Parathyroid adenoma (tissue), 2 donors: ENCODE measurements around the gene MESP2.
"Not testable (repeated sequence)": the region's sequence is repeated elsewhere in the genome, so short reads cannot be mapped to it uniquely, and the experiment has no call there.

Experiments used
- H2AFZ ChIP-seq: fragments of 300-600 bp; sonication (generic); one replicate; pipeline ENCODE4 v1.7.0; 2017; ENCODE audit warnings: antibody characterized with exemption, mild to moderate bottlenecking
- H3K27ac ChIP-seq: fragments of 300-600 bp; sonication (generic); one replicate; pipeline ENCODE4 v1.7.0; 2017
- H3K27me3 ChIP-seq: fragments of 300-600 bp; sonication (generic); one replicate; pipeline ENCODE4 v1.7.0; 2017; ENCODE audit warnings: low read length; ENCODE audit not compliant: control insufficient read depth, insufficient read depth
- H3K36me3 ChIP-seq: fragments of 300-600 bp; sonication (generic); one replicate; pipeline ENCODE4 v1.7.0; 2017; ENCODE audit warnings: low read length; ENCODE audit not compliant: control insufficient read depth, insufficient read depth
- H3K4me1 ChIP-seq: fragments of 300-600 bp; sonication (generic); one replicate; pipeline ENCODE4 v1.7.0; 2017; ENCODE audit warnings: control low read depth
- H3K4me2 ChIP-seq: fragments of 300-600 bp; sonication (generic); one replicate; pipeline ENCODE4 v1.7.0; 2017; ENCODE audit warnings: low read length
- H3K4me3 ChIP-seq: fragments of 300-600 bp; sonication (generic); one replicate; pipeline ENCODE4 v1.7.0; 2017; ENCODE audit warnings: low read depth, low read length
- H3K79me2 ChIP-seq: fragments of 300-600 bp; sonication (generic); one replicate; pipeline ENCODE4 v1.7.0; 2017; ENCODE audit warnings: control low read depth
- H3K9ac ChIP-seq: fragments of 300-600 bp; sonication (generic); one replicate; pipeline ENCODE4 v1.7.0; 2017; ENCODE audit warnings: mild to moderate bottlenecking
- H3K9me3 ChIP-seq: fragments of 300-600 bp; sonication (generic); one replicate; pipeline ENCODE4 v1.7.0; 2017; ENCODE audit warnings: low read length; ENCODE audit not compliant: control insufficient read depth
- CTCF ChIP-seq: fragments of 300-600 bp; sonication (generic); IDR thresholded peaks from one replicate; pipeline ENCODE4 v1.7.0; 2017; ENCODE audit warnings: antibody characterized with exemption, mild to moderate bottlenecking
- donor health status: primary hyperparathyroidism.

The MESP2 gene

GRCh38 chr15:89781055-89781454 is 4.9 kb downstream of the MESP2 start:
- H3K9ac ChIP-seq, result no peak overlapping the region
- H3K4me3 ChIP-seq, result no peak overlapping the region
- no peaks in the 10 kb centered on the region for H3K79me2 ChIP-seq
- no peaks in the 10 kb centered on the region for H3K4me1 ChIP-seq
- H3K27ac ChIP-seq, result no peak overlapping the region
- no peak overlapping the region for H2AFZ ChIP-seq
- H3K9me3 ChIP-seq, result no peaks in the 10 kb centered on the region
- no peak for TF ChIP-seq CTCF
- no peak overlapping the region for H3K4me2 ChIP-seq
- no peaks in the 10 kb centered on the region for H3K27me3 ChIP-seq
- H3K36me3 ChIP-seq, result no peaks in the 10 kb centered on the region

- H3K4me3 ChIP-seq, result no peak overlapping the region
- H3K9me3 ChIP-seq, result no peaks in the 10 kb centered on the region
- no peaks in the 10 kb centered on the region for H3K79me2 ChIP-seq
- H3K4me1 ChIP-seq, result no peaks in the 10 kb centered on the region
- H2AFZ ChIP-seq, result no peak overlapping the region
- no peak for TF ChIP-seq CTCF
- H3K27me3 ChIP-seq, result no peaks in the 10 kb centered on the region
- H3K27ac ChIP-seq, result no peak overlapping the region
- no peak overlapping the region for H3K9ac ChIP-seq
- no peaks in the 10 kb centered on the region for H3K36me3 ChIP-seq
- H3K4me2 ChIP-seq, result no peak overlapping the region
These were observed 5.9 kb downstream of the MESP2 start for GRCh38 chr15:89781891-89782618.

GRCh38 chr15:89782619-89782950 is 6.5 kb downstream of the MESP2 start:
- not testable (repeated sequence) for H3K4me2 ChIP-seq, H3K79me2 ChIP-seq, H3K4me3 ChIP-seq, H3K9ac ChIP-seq, H3K9me3 ChIP-seq, H3K27ac ChIP-seq, H3K36me3 ChIP-seq, H3K27me3 ChIP-seq, H3K4me1 ChIP-seq, H2AFZ ChIP-seq

GRCh38 chr15:89783111-89783860 is 7.2 kb downstream of the MESP2 start:
- Histone ChIP-seq H3K4me2 (no peak overlapping the region), H3K27me3 (no peaks in the 10 kb centered on the region), H3K27ac (no peak overlapping the region), H3K4me1 (no peaks in the 10 kb centered on the region), H3K79me2 (no peaks in the 10 kb centered on the region), H3K4me3 (no peak overlapping the region), H2AFZ (no peak overlapping the region), H3K9ac (no peak overlapping the region), H3K9me3 (no peaks in the 10 kb centered on the region), H3K36me3 (no peaks in the 10 kb centered on the region)
- TF ChIP-seq CTCF, result no peak

- H3K4me1 ChIP-seq, result no peaks in the 10 kb centered on the region
- H2AFZ ChIP-seq, result no peak overlapping the region
- no peak for TF ChIP-seq CTCF
- H3K9me3 ChIP-seq, result no peaks in the 10 kb centered on the region
- H3K36me3 ChIP-seq, result no peaks in the 10 kb centered on the region
- H3K79me2 ChIP-seq, result no peaks in the 10 kb centered on the region
- no peak overlapping the region for H3K4me3 ChIP-seq
- H3K4me2 ChIP-seq, result no peak overlapping the region
- no peaks in the 10 kb centered on the region for H3K27me3 ChIP-seq
- H3K9ac ChIP-seq, result no peak overlapping the region
- no peak overlapping the region for H3K27ac ChIP-seq
These were observed 7.9 kb downstream of the MESP2 start for GRCh38 chr15:89783861-89784685.
